Parathyroid adenoma (tissue), 2 donors: ENCODE measurements around the gene METTL22.

Experiments
- H2AFZ ChIP-seq: fragments of 300-600 bp; sonication (generic); one replicate; pipeline ENCODE4 v1.7.0; 2017; ENCODE audit warnings: antibody characterized with exemption, mild to moderate bottlenecking
- H3K27ac ChIP-seq: fragments of 300-600 bp; sonication (generic); one replicate; pipeline ENCODE4 v1.7.0; 2017
- H3K27me3 ChIP-seq: fragments of 300-600 bp; sonication (generic); one replicate; pipeline ENCODE4 v1.7.0; 2017; ENCODE audit warnings: low read length; ENCODE audit not compliant: control insufficient read depth, insufficient read depth
- H3K36me3 ChIP-seq: fragments of 300-600 bp; sonication (generic); one replicate; pipeline ENCODE4 v1.7.0; 2017; ENCODE audit warnings: low read length; ENCODE audit not compliant: control insufficient read depth, insufficient read depth
- H3K4me1 ChIP-seq: fragments of 300-600 bp; sonication (generic); one replicate; pipeline ENCODE4 v1.7.0; 2017; ENCODE audit warnings: control low read depth
- H3K4me2 ChIP-seq: fragments of 300-600 bp; sonication (generic); one replicate; pipeline ENCODE4 v1.7.0; 2017; ENCODE audit warnings: low read length
- H3K4me3 ChIP-seq: fragments of 300-600 bp; sonication (generic); one replicate; pipeline ENCODE4 v1.7.0; 2017; ENCODE audit warnings: low read depth, low read length
- H3K79me2 ChIP-seq: fragments of 300-600 bp; sonication (generic); one replicate; pipeline ENCODE4 v1.7.0; 2017; ENCODE audit warnings: control low read depth
- H3K9ac ChIP-seq: fragments of 300-600 bp; sonication (generic); one replicate; pipeline ENCODE4 v1.7.0; 2017; ENCODE audit warnings: mild to moderate bottlenecking
- H3K9me3 ChIP-seq: fragments of 300-600 bp; sonication (generic); one replicate; pipeline ENCODE4 v1.7.0; 2017; ENCODE audit warnings: low read length; ENCODE audit not compliant: control insufficient read depth
- TF ChIP-seq, protein P1 (sequence below): fragments of 300-600 bp; sonication (generic); IDR thresholded peaks from one replicate; pipeline ENCODE4 v1.7.0; 2017; ENCODE audit warnings: antibody characterized with exemption, mild to moderate bottlenecking
- donor health status: primary hyperparathyroidism.

The METTL22 gene

GRCh38 chr16:8576141-8577004 lies 45.1 kb upstream of the METTL22 start:
- no peak overlapping the region for H3K27ac ChIP-seq

DNA sequence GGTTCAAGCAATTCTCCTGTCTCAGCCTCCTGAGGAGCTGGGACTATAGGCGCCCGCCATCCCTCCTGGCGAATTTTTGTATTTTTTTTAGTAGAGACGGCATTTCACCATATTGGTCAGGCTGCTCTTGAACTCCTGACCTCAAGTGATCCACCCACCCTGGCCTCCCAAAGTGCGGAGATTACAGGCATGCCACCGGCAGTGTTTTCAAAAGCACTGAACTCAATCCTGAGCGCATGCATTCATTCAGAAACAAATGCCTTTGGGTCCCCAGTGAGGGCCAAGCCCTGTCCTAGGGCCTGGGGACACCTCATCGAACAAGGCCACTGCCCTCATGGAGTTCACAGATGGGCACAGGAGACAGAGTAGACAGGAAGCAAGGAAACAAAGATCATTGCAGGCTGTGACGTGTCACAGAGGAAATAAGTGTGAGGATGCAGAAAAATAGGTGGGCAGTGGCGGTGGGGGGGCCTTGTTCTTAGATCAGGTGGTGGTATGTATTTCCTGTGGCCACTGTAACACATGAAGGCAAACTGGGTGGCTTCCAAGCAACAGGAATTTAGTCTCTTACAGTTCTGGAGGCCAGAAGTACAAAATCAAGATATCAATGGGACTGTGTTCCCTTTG lies 43.7 kb upstream of the METTL22 start:
- Histone ChIP-seq H3K79me2 (no peaks in the 10 kb centered on the region), H3K27ac (no peak overlapping the region), H3K4me3 (no peak overlapping the region), H3K36me3 (no peaks in the 10 kb centered on the region), H3K9me3 (no peaks in the 10 kb centered on the region), H3K9ac (no peak overlapping the region), H3K27me3 (no peaks in the 10 kb centered on the region), H3K4me2 (no peak overlapping the region), H3K4me1 (no peaks in the 10 kb centered on the region), H2AFZ (no peak overlapping the region)
- TF ChIP-seq, protein P1, sequence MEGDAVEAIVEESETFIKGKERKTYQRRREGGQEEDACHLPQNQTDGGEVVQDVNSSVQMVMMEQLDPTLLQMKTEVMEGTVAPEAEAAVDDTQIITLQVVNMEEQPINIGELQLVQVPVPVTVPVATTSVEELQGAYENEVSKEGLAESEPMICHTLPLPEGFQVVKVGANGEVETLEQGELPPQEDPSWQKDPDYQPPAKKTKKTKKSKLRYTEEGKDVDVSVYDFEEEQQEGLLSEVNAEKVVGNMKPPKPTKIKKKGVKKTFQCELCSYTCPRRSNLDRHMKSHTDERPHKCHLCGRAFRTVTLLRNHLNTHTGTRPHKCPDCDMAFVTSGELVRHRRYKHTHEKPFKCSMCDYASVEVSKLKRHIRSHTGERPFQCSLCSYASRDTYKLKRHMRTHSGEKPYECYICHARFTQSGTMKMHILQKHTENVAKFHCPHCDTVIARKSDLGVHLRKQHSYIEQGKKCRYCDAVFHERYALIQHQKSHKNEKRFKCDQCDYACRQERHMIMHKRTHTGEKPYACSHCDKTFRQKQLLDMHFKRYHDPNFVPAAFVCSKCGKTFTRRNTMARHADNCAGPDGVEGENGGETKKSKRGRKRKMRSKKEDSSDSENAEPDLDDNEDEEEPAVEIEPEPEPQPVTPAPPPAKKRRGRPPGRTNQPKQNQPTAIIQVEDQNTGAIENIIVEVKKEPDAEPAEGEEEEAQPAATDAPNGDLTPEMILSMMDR: no peak

More at GRCh38 chr16:8576141-8577004, 45.1 kb upstream of the METTL22 start:
- Histone ChIP-seq H2AFZ (no peak overlapping the region), H3K9me3 (no peaks in the 10 kb centered on the region), H3K9ac (no peak overlapping the region), H3K79me2 (no peaks in the 10 kb centered on the region), H3K4me2 (no peak overlapping the region), H3K36me3 (no peaks in the 10 kb centered on the region), H3K4me3 (no peak overlapping the region), H3K4me1 (no peaks in the 10 kb centered on the region), H3K27me3 (no peaks in the 10 kb centered on the region)
- TF ChIP-seq, protein P1: no peak

- no peaks in the 10 kb centered on the region for H3K27me3 ChIP-seq
- no peaks in the 10 kb centered on the region for H3K36me3 ChIP-seq
- no peak overlapping the region for H2AFZ ChIP-seq
- H3K4me1 ChIP-seq: no peaks in the 10 kb centered on the region
- no peak overlapping the region for H3K27ac ChIP-seq
- no peaks in the 10 kb centered on the region for H3K79me2 ChIP-seq
- H3K9me3 ChIP-seq: no peaks in the 10 kb centered on the region
- TF ChIP-seq, protein P1: no peak
- H3K4me2 ChIP-seq: no peak overlapping the region
- H3K9ac ChIP-seq: no peak overlapping the region
- no peak overlapping the region for H3K4me3 ChIP-seq
Observed at GRCh38 chr16:8579559-8579958, 41.9 kb upstream of the METTL22 start.

GRCh38 chr16:8581831-8582580 lies 39.5 kb upstream of the METTL22 start:
- Histone ChIP-seq H3K79me2 (no peaks in the 10 kb centered on the region), H3K4me2 (no peak overlapping the region), H3K9me3 (no peaks in the 10 kb centered on the region), H3K9ac (no peak overlapping the region), H3K36me3 (no peaks in the 10 kb centered on the region), H2AFZ (no peak overlapping the region), H3K4me3 (no peak overlapping the region), H3K27me3 (no peaks in the 10 kb centered on the region), H3K27ac (no peak overlapping the region), H3K4me1 (no peaks in the 10 kb centered on the region)
- TF ChIP-seq, protein P1: no peak
